PC-3 (cell line): ENCODE measurements around the gene DGKE. TPM values are rescaled to one million over a fixed set of nuclear protein-coding genes. Genes with fewer than 3 reads are reported as not detected.

Source experiments
- ATAC-seq: fragments of 200-7000 bp; cut with Tn5 transposase; 2 replicates; pipeline ENCODE4 v1.9.1; 2020; ENCODE audit warnings: mild to moderate bottlenecking, moderate library complexity
- BruUV-seq: library from RNA; stranded (reverse); fragments of 400-500 nt; replicated peaks from 2 replicates; lab custom pipeline; 2021; lab: Mats Ljungman, UMichigan
- CTCF ChIA-PET: fragments of 300-600 bp; sonication (Branson Sonifier 250); formaldehyde crosslinking; loops from one replicate; lab custom pipeline; 2022; ENCODE audit warnings: antibody characterized with exemption; lab: Charles Lee
- POLR2A ChIA-PET: fragments of 300-600 bp; sonication (Branson Sonifier 250); formaldehyde crosslinking; loops from one replicate; lab custom pipeline; 2022; ENCODE audit warnings: antibody characterized with exemption; ENCODE audit not compliant: unreplicated experiment; lab: Charles Lee
- DNase-seq: peaks from one replicate; pipeline ENCODE4 v3.0.0-alpha.2; 2015
- H2AFZ ChIP-seq: fragments of 300-600 bp; sonication (generic); 2 replicates; pipeline ENCODE4 v1.6.0; 2016; ENCODE audit warnings: antibody characterized with exemption, low read length
- H3F3A ChIP-seq: fragments of 300-600 bp; sonication (generic); one replicate; pipeline ENCODE4 v1.6.0; 2017; ENCODE audit warnings: antibody characterized with exemption, low read length, control low read depth, mild to moderate bottlenecking; ENCODE audit not compliant: unreplicated experiment
- H3K27ac ChIP-seq: fragments of 300-600 bp; sonication (generic); 2 replicates; pipeline ENCODE4 v1.5.1; 2016; ENCODE audit warnings: mild to moderate bottlenecking, low read length
- H3K27me3 ChIP-seq: fragments of 300-600 bp; sonication (generic); 2 replicates; pipeline ENCODE4 v1.6.1; 2016; ENCODE audit warnings: low read length, mixed read lengths
- H3K36me3 ChIP-seq: fragments of 300-600 bp; sonication (generic); 2 replicates; pipeline ENCODE4 v1.6.1; 2016; ENCODE audit warnings: low read depth, mixed run types, low read length, mixed read lengths
- H3K4me1 ChIP-seq: fragments of 300-600 bp; sonication (generic); 2 replicates; pipeline ENCODE4 v1.5.1; 2016; ENCODE audit warnings: low read length; ENCODE audit not compliant: insufficient read depth
- H3K4me2 ChIP-seq: fragments of 300-600 bp; sonication (generic); 2 replicates; pipeline ENCODE4 v1.6.0; 2016; ENCODE audit warnings: low read length
- H3K4me3 ChIP-seq: fragments of 300-600 bp; sonication (generic); 2 replicates; pipeline ENCODE4 v1.5.1; 2016; ENCODE audit warnings: mild to moderate bottlenecking, low read length, mixed read lengths
- H3K79me2 ChIP-seq: fragments of 300-600 bp; sonication (generic); 2 replicates; pipeline ENCODE4 v1.6.1; 2017; ENCODE audit warnings: low read length, mixed read lengths
- H3K9ac ChIP-seq: fragments of 300-600 bp; sonication (generic); 2 replicates; pipeline ENCODE4 v1.6.0; 2016; ENCODE audit warnings: mild to moderate bottlenecking, low read length
- H3K9me2 ChIP-seq: fragments of 300-600 bp; sonication (generic); replicated peaks from 2 replicates; pipeline ENCODE4 v1.6.1; 2016; ENCODE audit warnings: mixed run types, low read length, mixed read lengths
- H3K9me3 ChIP-seq: fragments of 300-600 bp; sonication (generic); 2 replicates; pipeline ENCODE4 v1.6.1; 2016; ENCODE audit warnings: low read length, mixed read lengths
- H4K20me1 ChIP-seq: fragments of 300-600 bp; sonication (generic); 2 replicates; pipeline ENCODE4 v1.6.1; 2016; ENCODE audit warnings: low read length, mixed read lengths
- EZH2 ChIP-seq: fragments of 300-600 bp; sonication (generic); IDR thresholded peaks from one replicate; pipeline ENCODE4 v1.6.1; 2017; ENCODE audit warnings: antibody characterized with exemption, mild to moderate bottlenecking, low read length; ENCODE audit not compliant: unreplicated experiment
- EZH2phosphoT487 ChIP-seq: fragments of 300-600 bp; sonication (generic); IDR thresholded peaks from 2 replicates; pipeline ENCODE4 v1.6.1; 2018; ENCODE audit warnings: mild to moderate bottlenecking, antibody characterized with exemption, low read length, borderline replicate concordance
- intact Hi-C: fragments of 100-400 bp; cut with micrococcal nuclease; formaldehyde crosslinking; loops from 2 replicates; pipeline ENCODE4 v1.9.0; 2023
- total RNA-seq: library from RNA; depleted of rRNA; stranded (reverse); fragments of >200 nt; gene quantifications from 2 replicates; pipeline ENCODE4 v1.2.3, GENCODE V29; 2014
- TF ChIP-seq, protein P1 (sequence below): fragments of 300-600 bp; sonication (generic); conservative IDR thresholded peaks from 2 replicates; pipeline ENCODE4 v1.5.1; 2017; ENCODE audit warnings: antibody characterized with exemption, low read depth, mild to moderate bottlenecking, low read length

DGKE gene
- total RNA-seq, 1 experiment from 2014 or later = 8.4 TPM

DNA sequence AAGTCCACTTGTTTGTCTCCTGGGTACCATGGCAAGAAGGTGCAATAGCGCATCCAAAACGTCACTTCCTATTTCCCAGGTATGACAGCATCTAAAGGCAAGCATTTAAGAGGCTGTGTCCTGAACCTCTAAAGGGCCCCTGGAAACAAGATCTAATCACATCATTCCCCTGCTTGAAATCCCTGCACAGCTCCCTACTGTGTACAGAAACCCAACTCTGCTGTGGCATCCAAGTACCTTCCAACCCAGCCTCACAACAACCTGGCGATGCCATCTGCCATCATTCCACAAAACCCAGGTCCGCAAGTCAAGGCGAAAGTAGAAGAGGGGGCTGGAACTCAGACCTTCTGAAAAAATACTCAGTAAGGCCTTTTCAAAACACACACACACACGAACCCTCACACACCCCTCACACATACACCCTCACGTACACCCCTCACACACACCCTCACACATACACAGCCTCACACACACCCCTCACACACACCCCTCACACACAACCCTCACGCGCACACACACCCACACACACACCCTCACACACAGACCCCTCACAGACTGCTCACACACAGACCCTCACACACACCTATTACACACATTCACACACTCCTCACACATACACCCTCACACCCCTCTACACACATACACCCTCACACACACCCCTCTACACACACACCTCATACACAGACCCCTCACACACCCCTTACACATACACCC, 24.7 kb upstream of the DGKE start:
- POLR2A ChIA-PET = no interaction called here

DNA sequence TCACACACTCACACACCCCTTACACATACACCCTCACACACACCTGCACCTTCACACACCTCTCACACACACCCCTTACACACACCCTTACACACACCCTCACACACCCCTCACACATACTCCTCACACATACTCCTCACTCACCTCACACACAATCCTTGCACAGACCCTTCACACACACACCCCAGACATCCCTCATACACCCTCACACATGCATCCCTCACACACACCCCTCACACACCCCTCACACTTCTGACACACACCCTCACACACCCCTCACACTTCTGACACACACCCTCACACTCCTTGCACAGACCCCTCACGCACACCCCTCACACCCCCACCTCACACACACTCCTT, 24.2 kb upstream of the DGKE start:
- no peaks in the 10 kb centered on the region for H3K27me3 ChIP-seq
- BruUV-seq = no TSS peak
- TF ChIP-seq, protein P1, sequence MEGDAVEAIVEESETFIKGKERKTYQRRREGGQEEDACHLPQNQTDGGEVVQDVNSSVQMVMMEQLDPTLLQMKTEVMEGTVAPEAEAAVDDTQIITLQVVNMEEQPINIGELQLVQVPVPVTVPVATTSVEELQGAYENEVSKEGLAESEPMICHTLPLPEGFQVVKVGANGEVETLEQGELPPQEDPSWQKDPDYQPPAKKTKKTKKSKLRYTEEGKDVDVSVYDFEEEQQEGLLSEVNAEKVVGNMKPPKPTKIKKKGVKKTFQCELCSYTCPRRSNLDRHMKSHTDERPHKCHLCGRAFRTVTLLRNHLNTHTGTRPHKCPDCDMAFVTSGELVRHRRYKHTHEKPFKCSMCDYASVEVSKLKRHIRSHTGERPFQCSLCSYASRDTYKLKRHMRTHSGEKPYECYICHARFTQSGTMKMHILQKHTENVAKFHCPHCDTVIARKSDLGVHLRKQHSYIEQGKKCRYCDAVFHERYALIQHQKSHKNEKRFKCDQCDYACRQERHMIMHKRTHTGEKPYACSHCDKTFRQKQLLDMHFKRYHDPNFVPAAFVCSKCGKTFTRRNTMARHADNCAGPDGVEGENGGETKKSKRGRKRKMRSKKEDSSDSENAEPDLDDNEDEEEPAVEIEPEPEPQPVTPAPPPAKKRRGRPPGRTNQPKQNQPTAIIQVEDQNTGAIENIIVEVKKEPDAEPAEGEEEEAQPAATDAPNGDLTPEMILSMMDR = no peak
- TF ChIP-seq EZH2 (no peak), EZH2phosphoT487 (no peak)
- no peak overlapping the region for H3K9ac ChIP-seq
- DNase-seq (no peak), ATAC-seq (no peak)
- no peak overlapping the region for H3K4me2 ChIP-seq
- H3K9me3 ChIP-seq = no peaks in the 10 kb centered on the region
- no peak overlapping the region for H2AFZ ChIP-seq
- POLR2A ChIA-PET = no interaction called here
- H3K36me3 ChIP-seq = no peaks in the 10 kb centered on the region
- H3K27ac ChIP-seq = no peak overlapping the region
- H3K9me2 ChIP-seq = no peaks in the 10 kb centered on the region
- H4K20me1 ChIP-seq = no peaks in the 10 kb centered on the region
- CTCF ChIA-PET = no interaction called here
- H3K4me1 ChIP-seq = no peaks in the 10 kb centered on the region
- H3K79me2 ChIP-seq = no peaks in the 10 kb centered on the region
- intact Hi-C loops = no loop called here
- no peak overlapping the region for H3K4me3 ChIP-seq
- H3F3A ChIP-seq = no peaks in the 10 kb centered on the region

More for the DNA sequence above, 24.7 kb upstream of the DGKE start:
- no peaks in the 10 kb centered on the region for H3K4me1 ChIP-seq
- BruUV-seq = no TSS peak
- no peak overlapping the region for H3K9ac ChIP-seq
- no peak for ATAC-seq
- H3K36me3 ChIP-seq = no peaks in the 10 kb centered on the region
- no peak overlapping the region for H2AFZ ChIP-seq
- no peaks in the 10 kb centered on the region for H4K20me1 ChIP-seq
- no peaks in the 10 kb centered on the region for H3F3A ChIP-seq
- intact Hi-C loops = no loop called here
- TF ChIP-seq EZH2phosphoT487 (no peak), EZH2 (no peak)
- TF ChIP-seq, protein P1 = no peak
- no peaks in the 10 kb centered on the region for H3K79me2 ChIP-seq
- H3K4me3 ChIP-seq = no peak overlapping the region
- no peak for DNase-seq
- H3K9me3 ChIP-seq = no peaks in the 10 kb centered on the region
- no peak overlapping the region for H3K4me2 ChIP-seq
- no peak overlapping the region for H3K27ac ChIP-seq
- CTCF ChIA-PET = no interaction called here
- no peaks in the 10 kb centered on the region for H3K9me2 ChIP-seq
- H3K27me3 ChIP-seq = no peaks in the 10 kb centered on the region

DNA sequence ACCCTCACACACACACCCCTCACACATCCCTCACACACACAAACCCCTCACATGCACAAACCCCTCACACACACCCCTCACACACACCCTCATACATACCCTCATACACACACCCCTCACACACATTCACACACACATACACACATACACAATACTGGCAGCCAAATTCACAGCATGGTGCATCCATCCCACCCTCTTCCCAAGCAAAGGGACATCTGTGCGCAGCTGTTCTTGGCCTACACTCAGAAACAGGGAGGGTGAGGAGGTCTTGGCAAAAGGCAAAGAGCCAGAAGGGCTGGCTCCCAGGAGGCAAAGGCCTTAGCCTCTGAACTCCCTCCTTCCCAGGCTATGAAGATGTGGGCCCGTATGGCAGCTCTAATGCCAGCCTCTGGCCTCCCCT, 23.6 kb upstream of the DGKE start:
- ChIA-PET POLR2A (no interaction called here), CTCF (no interaction called here)
- no peak overlapping the region for H2AFZ ChIP-seq
- H3K4me2 ChIP-seq = no peak overlapping the region
- TF ChIP-seq, protein P1 = no peak
- TF ChIP-seq EZH2 = no peak
- TF ChIP-seq EZH2phosphoT487 = no peak
- no peak overlapping the region for H3K9ac ChIP-seq
- no peaks in the 10 kb centered on the region for H3K36me3 ChIP-seq
- no peak overlapping the region for H3K4me3 ChIP-seq
- H3F3A ChIP-seq = no peaks in the 10 kb centered on the region
- intact Hi-C loops = no loop called here
- no peaks in the 10 kb centered on the region for H3K9me2 ChIP-seq
- DNase-seq = no peak
- no peak overlapping the region for H3K27ac ChIP-seq
- no TSS peak for BruUV-seq
- H3K9me3 ChIP-seq = no peaks in the 10 kb centered on the region
- H3K27me3 ChIP-seq = no peaks in the 10 kb centered on the region
- no peaks in the 10 kb centered on the region for H3K4me1 ChIP-seq
- no peaks in the 10 kb centered on the region for H4K20me1 ChIP-seq
- ATAC-seq = no peak
- no peaks in the 10 kb centered on the region for H3K79me2 ChIP-seq
